Thoracic aorta (tissue), 2 donors: ENCODE measurements around the gene NEK5. TPM values are rescaled to one million over a fixed set of nuclear protein-coding genes. Genes with fewer than 3 reads are reported as not detected.
"Not testable (repeated sequence)": the region's sequence is repeated elsewhere in the genome, so short reads cannot be mapped to it uniquely, and the experiment has no call there.

Experiments used
- ATAC-seq: fragments of 150-250 bp; one replicate; pipeline ENCODE4 v1.8.0; 2017; ENCODE audit warnings: low read depth; ENCODE audit not compliant: insufficient number of reproducible peaks, low FRiP score
- DNase-seq: peaks from one replicate; pipeline ENCODE4 v3.0.0-alpha.2; 2020; ENCODE audit warnings: low spot score
- H3K27ac ChIP-seq, 2 donors: fragments of 200-600 bp; sonication (generic); 1 replicate in 1 of 2; 2 replicates in 1 of 2; pipeline ENCODE4 v1.5.1; 2016; ENCODE audit warnings: mild to moderate bottlenecking in 2 of 2, moderate library complexity in 2 of 2
- H3K27me3 ChIP-seq: fragments of 200-600 bp; sonication (generic); replicated peaks from 2 replicates; pipeline ENCODE4 v1.6.0; 2016; ENCODE audit warnings: mild to moderate bottlenecking; ENCODE audit not compliant: insufficient read depth
- H3K36me3 ChIP-seq: fragments of 200-600 bp; sonication (generic); one replicate; pipeline ENCODE4 v1.5.1; 2016
- H3K4me1 ChIP-seq, 2 donors: fragments of 200-600 bp; sonication (generic); 1 replicate in 1 of 2; 2 replicates in 1 of 2; pipeline versions ENCODE4 v1.5.1 to v1.6.0; 2016; ENCODE audit warnings: low read depth in 2 of 2, mild to moderate bottlenecking in 1 of 2; ENCODE audit not compliant: control insufficient read depth in 1 of 2
- H3K4me3 ChIP-seq: fragments of 200-600 bp; sonication (generic); 2 replicates; pipeline ENCODE4 v1.5.1; 2016; ENCODE audit warnings: mild to moderate bottlenecking
- H3K9me3 ChIP-seq: fragments of 200-600 bp; sonication (generic); 2 replicates; pipeline ENCODE4 v1.5.1; 2016
- CTCF ChIP-seq: fragments of 200-600 bp; sonication (generic); IDR thresholded peaks from one replicate; pipeline ENCODE4 v1.5.1; 2019; ENCODE audit warnings: antibody characterized with exemption
- total RNA-seq, 2 donors: library from RNA; depleted of rRNA; stranded (reverse); fragments of >200 nt; gene quantifications; one replicate each; pipeline versions ENCODE4 v1.1.0 to v1.2.3, GENCODE V29; 2016

The NEK5 gene
- total RNA-seq, 2 donors from 2014 or later, result 0.27 to 0.28 TPM

GRCh38 chr13:52070929-52071523 lies 57.8 kb downstream of the NEK5 start:
- DNase-seq, result no peak
- peaks cover 14% of the 10 kb centered on the region for H3K9me3 ChIP-seq
- no peaks in the 10 kb centered on the region for H3K27me3 ChIP-seq
- no peaks in the 10 kb centered on the region for H3K36me3 ChIP-seq
- H3K4me3 ChIP-seq, result no peak overlapping the region
- H3K4me1 ChIP-seq, result no peaks in the 10 kb centered on the region
- no peak for TF ChIP-seq CTCF
- no peak overlapping the region for H3K27ac ChIP-seq
- no peak for ATAC-seq

GRCh38 chr13:52067237-52067636 lies 61.6 kb downstream of the NEK5 start:
- Histone ChIP-seq H3K27ac (no peak overlapping the region), H3K9me3 (peaks cover 14% of the 10 kb centered on the region), H3K4me3 (no peak overlapping the region), H3K27me3 (no peaks in the 10 kb centered on the region), H3K36me3 (no peaks in the 10 kb centered on the region), H3K4me1 (no peaks in the 10 kb centered on the region)
- DNase-seq (no peak), ATAC-seq (no peak)
- TF ChIP-seq CTCF, result no peak

GRCh38 chr13:52061587-52061986 lies 67.3 kb downstream of the NEK5 start:
- Histone ChIP-seq H3K4me1 (peaks cover 0 to 6% of the 10 kb centered on the region in 2 donors), H3K4me3 (no peak overlapping the region), H3K36me3 (no peaks in the 10 kb centered on the region), H3K27ac (peak overlapping the region in 1 of 2 donors; percentile 44), H3K27me3 (no peaks in the 10 kb centered on the region), H3K9me3 (no peaks in the 10 kb centered on the region)
- no peak for ATAC-seq
- no peak for TF ChIP-seq CTCF
- DNase-seq, result no peak

- H3K36me3 ChIP-seq, H3K4me3 ChIP-seq, ATAC-seq, DNase-seq, H3K9me3 ChIP-seq, H3K27me3 ChIP-seq, H3K4me1 ChIP-seq: not testable (repeated sequence)
- H3K27ac ChIP-seq, result peak overlapping the region in 1 of 2 donors; percentile 44
Measured at GRCh38 chr13:52061064-52061463, 67.8 kb downstream of the NEK5 start.

- no peaks in the 10 kb centered on the region for H3K36me3 ChIP-seq
- no peak overlapping the region for H3K27ac ChIP-seq
- H3K4me3 ChIP-seq, result no peak overlapping the region
- no peak for TF ChIP-seq CTCF
- no peaks in the 10 kb centered on the region for H3K27me3 ChIP-seq
- DNase-seq (no peak), ATAC-seq (no peak)
- H3K4me1 ChIP-seq, result no peaks in the 10 kb centered on the region
- H3K9me3 ChIP-seq, result no peaks in the 10 kb centered on the region
Measured at GRCh38 chr13:52053460-52053859, 75.4 kb downstream of the NEK5 start.

GRCh38 chr13:52051400-52051799 lies 77.5 kb downstream of the NEK5 start:
- H3K27ac ChIP-seq, result no peak overlapping the region
- H3K9me3 ChIP-seq, result no peaks in the 10 kb centered on the region
- no peak overlapping the region for H3K4me3 ChIP-seq
- H3K36me3 ChIP-seq, result no peaks in the 10 kb centered on the region
- no peak for ATAC-seq
- no peaks in the 10 kb centered on the region for H3K27me3 ChIP-seq
- DNase-seq, result no peak
- no peak for TF ChIP-seq CTCF
- no peaks in the 10 kb centered on the region for H3K4me1 ChIP-seq
